ENCODE results near the gene ZNF248. TPM values are rescaled to one million over a fixed set of nuclear protein-coding genes. Genes with fewer than 3 reads are reported as not detected.

Gene ZNF248
- total RNA-seq, 4 donors from 2014 or later = 11.8 to 24.0 (median 16.1) TPM

DNA sequence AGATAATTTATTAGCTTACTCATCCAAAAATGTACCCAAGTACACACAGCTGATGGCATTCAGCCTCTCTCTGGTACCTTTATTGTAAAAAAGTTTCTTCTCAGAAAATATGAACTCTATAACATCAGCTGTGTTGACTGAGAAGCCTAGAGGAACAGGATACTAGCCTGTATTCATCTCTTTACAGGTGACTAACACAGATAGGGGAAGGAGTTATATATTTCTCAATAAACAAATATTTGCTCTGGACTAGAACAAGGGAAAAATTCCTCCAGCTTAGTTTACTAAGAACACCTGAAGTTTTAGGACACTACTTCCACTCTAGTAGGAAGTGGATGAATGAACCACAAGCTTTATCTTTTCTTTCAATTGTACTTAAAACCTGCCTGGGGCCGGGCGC is 67.8 kb downstream of the ZNF248 start:
- WGBS, 2 donors = 60 to 63% methylated on average over 2 of the region's 2 CpGs
- TF ChIP-seq POLR2A (IDR thresholded peaks at IDR 0.05) (no peak), EP300 (IDR thresholded peaks at IDR 0.05) (no peak)
- TF ChIP-seq, protein P1, sequence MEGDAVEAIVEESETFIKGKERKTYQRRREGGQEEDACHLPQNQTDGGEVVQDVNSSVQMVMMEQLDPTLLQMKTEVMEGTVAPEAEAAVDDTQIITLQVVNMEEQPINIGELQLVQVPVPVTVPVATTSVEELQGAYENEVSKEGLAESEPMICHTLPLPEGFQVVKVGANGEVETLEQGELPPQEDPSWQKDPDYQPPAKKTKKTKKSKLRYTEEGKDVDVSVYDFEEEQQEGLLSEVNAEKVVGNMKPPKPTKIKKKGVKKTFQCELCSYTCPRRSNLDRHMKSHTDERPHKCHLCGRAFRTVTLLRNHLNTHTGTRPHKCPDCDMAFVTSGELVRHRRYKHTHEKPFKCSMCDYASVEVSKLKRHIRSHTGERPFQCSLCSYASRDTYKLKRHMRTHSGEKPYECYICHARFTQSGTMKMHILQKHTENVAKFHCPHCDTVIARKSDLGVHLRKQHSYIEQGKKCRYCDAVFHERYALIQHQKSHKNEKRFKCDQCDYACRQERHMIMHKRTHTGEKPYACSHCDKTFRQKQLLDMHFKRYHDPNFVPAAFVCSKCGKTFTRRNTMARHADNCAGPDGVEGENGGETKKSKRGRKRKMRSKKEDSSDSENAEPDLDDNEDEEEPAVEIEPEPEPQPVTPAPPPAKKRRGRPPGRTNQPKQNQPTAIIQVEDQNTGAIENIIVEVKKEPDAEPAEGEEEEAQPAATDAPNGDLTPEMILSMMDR (IDR thresholded peaks at IDR 0.05) = no peak
- no peak overlapping the region for H3K4me3 ChIP-seq

DNA sequence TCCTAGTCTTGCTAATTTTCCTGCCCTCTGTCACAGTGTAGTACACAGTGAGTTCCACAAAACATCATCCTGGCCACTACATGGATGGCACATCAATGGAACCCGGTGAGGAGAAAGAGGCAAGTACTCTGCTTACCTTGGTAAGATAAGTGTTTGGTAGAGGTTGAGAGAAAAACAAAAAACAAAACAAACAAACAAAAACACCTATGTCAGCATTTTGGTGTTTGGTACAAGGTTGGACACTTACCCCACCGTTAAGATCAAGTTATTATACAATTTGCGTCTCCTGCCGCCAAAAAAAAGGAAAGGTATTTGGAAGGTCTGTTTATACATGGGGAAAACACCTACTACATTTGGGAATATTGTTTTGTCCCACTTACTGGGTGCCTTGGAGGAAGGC is 72.7 kb downstream of the ZNF248 start:
- Histone ChIP-seq H3K4me3 (no peak overlapping the region), H3K27ac (no peak overlapping the region), H3K27me3 (no peaks in the 10 kb centered on the region), H3K4me1 (no peaks in the 10 kb centered on the region), H3K36me3 (peaks cover 0 to 31% (median 0%) of the 10 kb centered on the region in 3 donors), H3K9me3 (peaks cover 0 to 73% (median 15%) of the 10 kb centered on the region in 4 donors)
- TF ChIP-seq EP300 (IDR thresholded peaks at IDR 0.05) (no peak), POLR2A (IDR thresholded peaks at IDR 0.05) (no peak)
- TF ChIP-seq, protein P1 (IDR thresholded peaks at IDR 0.05) = no peak
- WGBS, 2 donors = 72 to 81% methylated on average over 4 of the region's 4 CpGs
- DNase-seq (ENCODE audit: low spot score in 2 of 2) = no peak

More for the DNA sequence above, 67.8 kb downstream of the ZNF248 start:
- DNase-seq (ENCODE audit: low spot score in 2 of 2) = no peak
- H3K36me3 ChIP-seq = peaks cover 0 to 21% (median 0%) of the 10 kb centered on the region in 3 donors
- H3K27me3 ChIP-seq = no peaks in the 10 kb centered on the region
- H3K27ac ChIP-seq = no peak overlapping the region
- H3K9me3 ChIP-seq = peaks cover 0 to 69% (median 11%) of the 10 kb centered on the region in 4 donors
- no peaks in the 10 kb centered on the region for H3K4me1 ChIP-seq

DNA sequence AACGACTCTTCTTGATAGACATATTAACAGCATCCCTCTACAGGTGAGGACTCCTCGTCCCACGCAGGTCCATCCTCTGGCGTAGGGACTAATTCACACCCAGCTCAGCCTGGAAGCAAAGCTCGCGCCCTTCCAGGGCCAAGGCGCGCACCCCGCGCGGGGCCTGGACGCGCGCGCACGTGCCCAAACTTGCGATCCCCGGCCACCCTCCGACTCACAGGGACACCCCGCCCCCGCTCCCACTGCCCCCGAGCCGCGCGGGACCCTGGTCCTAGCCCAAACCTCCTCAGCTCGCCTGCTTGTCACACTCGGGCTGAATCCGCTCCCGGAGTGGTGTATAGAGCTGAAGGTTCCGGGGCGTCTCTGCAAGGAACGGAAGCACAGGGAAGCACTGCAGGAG is 76.9 kb downstream of the ZNF248 start:
- no peak overlapping the region for H3K27ac ChIP-seq

DNA sequence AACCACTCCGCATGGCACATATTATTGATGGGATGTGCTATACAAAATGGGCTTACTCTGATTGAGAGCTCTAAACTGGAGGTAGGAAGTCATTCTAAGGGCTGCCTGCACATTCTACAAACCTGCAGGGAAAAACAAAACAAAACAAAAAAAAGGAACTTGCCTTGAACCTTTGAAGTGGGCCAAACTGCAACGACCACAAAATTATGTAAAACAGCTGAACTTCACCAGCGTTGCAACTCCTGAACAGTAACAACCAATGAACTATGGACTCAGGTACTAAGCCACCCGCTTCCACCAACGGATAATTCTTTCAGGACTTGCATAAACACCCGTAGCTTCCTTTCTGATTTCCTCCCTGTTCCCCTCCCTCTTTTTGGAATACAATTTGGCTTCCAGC is 80.4 kb downstream of the ZNF248 start:
- Histone ChIP-seq H3K9me3 (peaks cover 0 to 35% (median 6%) of the 10 kb centered on the region in 4 donors), H3K27me3 (no peaks in the 10 kb centered on the region), H3K4me1 (no peaks in the 10 kb centered on the region), H3K4me3 (no peak overlapping the region), H3K27ac (no peak overlapping the region), H3K36me3 (peaks cover 0 to 8% (median 0%) of the 10 kb centered on the region in 3 donors)
- 87 to 88% methylated on average over 6 of the region's 6 CpGs for WGBS, 2 donors
- TF ChIP-seq, protein P1 (IDR thresholded peaks at IDR 0.05) = no peak
- TF ChIP-seq EP300 (IDR thresholded peaks at IDR 0.05) (no peak), POLR2A (IDR thresholded peaks at IDR 0.05) (no peak)
- DNase-seq (ENCODE audit: low spot score in 2 of 2) = no peak

More for the DNA sequence above, 76.9 kb downstream of the ZNF248 start:
- WGBS, 2 donors = 71 to 78% methylated on average over 26 to 30 of the region's 32 CpGs
- no peak for DNase-seq (ENCODE audit: low spot score in 2 of 2)
- no peaks in the 10 kb centered on the region for H3K27me3 ChIP-seq
- H3K9me3 ChIP-seq = peaks cover 0 to 58% (median 10%) of the 10 kb centered on the region in 4 donors
- TF ChIP-seq POLR2A (IDR thresholded peaks at IDR 0.05) (no peak), EP300 (IDR thresholded peaks at IDR 0.05) (no peak)
- TF ChIP-seq, protein P1 (IDR thresholded peaks at IDR 0.05) = no peak
- H3K4me1 ChIP-seq = no peaks in the 10 kb centered on the region
- H3K36me3 ChIP-seq = peaks cover 0 to 18% (median 0%) of the 10 kb centered on the region in 3 donors
- H3K4me3 ChIP-seq = no peak overlapping the region

DNA sequence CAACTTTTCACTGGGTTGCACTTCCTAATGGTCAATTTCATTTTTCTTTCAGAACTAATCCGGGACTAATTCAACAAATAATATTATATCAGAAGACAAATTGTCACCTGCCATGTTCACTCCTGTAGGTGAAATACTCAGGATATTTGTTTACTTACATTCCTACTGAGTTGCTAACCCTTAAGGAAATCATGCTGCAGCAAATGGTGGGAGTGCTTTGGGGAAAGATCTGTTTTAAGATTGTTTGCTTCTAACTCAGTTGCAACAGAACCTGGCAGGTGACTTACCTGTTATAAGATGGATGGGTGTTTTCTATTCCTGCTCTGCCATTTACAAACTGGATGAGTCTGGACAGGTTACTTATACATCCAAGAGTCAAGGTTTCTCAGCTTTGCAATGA is 81.8 kb downstream of the ZNF248 start:
- no peak for DNase-seq (ENCODE audit: low spot score in 2 of 2)
- Histone ChIP-seq H3K27ac (no peak overlapping the region), H3K36me3 (peaks cover 0 to 15% (median 0%) of the 10 kb centered on the region in 3 donors), H3K4me3 (no peak overlapping the region), H3K4me1 (no peaks in the 10 kb centered on the region), H3K9me3 (peaks cover 0 to 30% (median 0%) of the 10 kb centered on the region in 4 donors), H3K27me3 (no peaks in the 10 kb centered on the region)
- 93% methylated on average over 1 of the region's 1 CpG for WGBS, 2 donors
- TF ChIP-seq EP300 (IDR thresholded peaks at IDR 0.05) = no peak
- no peak for TF ChIP-seq POLR2A (IDR thresholded peaks at IDR 0.05)
- TF ChIP-seq, protein P1 (IDR thresholded peaks at IDR 0.05) = no peak

All from tibial nerve (tissue), 4 donors.